Parathyroid adenoma (tissue), 2 donors: ENCODE measurements around the gene DSCAM.

Experiments used
- H2AFZ ChIP-seq: fragments of 300-600 bp; sonication (generic); one replicate; pipeline ENCODE4 v1.7.0; 2017; ENCODE audit warnings: antibody characterized with exemption, mild to moderate bottlenecking
- H3K27ac ChIP-seq: fragments of 300-600 bp; sonication (generic); one replicate; pipeline ENCODE4 v1.7.0; 2017
- H3K27me3 ChIP-seq: fragments of 300-600 bp; sonication (generic); one replicate; pipeline ENCODE4 v1.7.0; 2017; ENCODE audit warnings: low read length; ENCODE audit not compliant: control insufficient read depth, insufficient read depth
- H3K36me3 ChIP-seq: fragments of 300-600 bp; sonication (generic); one replicate; pipeline ENCODE4 v1.7.0; 2017; ENCODE audit warnings: low read length; ENCODE audit not compliant: control insufficient read depth, insufficient read depth
- H3K4me1 ChIP-seq: fragments of 300-600 bp; sonication (generic); one replicate; pipeline ENCODE4 v1.7.0; 2017; ENCODE audit warnings: control low read depth
- H3K4me2 ChIP-seq: fragments of 300-600 bp; sonication (generic); one replicate; pipeline ENCODE4 v1.7.0; 2017; ENCODE audit warnings: low read length
- H3K4me3 ChIP-seq: fragments of 300-600 bp; sonication (generic); one replicate; pipeline ENCODE4 v1.7.0; 2017; ENCODE audit warnings: low read depth, low read length
- H3K79me2 ChIP-seq: fragments of 300-600 bp; sonication (generic); one replicate; pipeline ENCODE4 v1.7.0; 2017; ENCODE audit warnings: control low read depth
- H3K9ac ChIP-seq: fragments of 300-600 bp; sonication (generic); one replicate; pipeline ENCODE4 v1.7.0; 2017; ENCODE audit warnings: mild to moderate bottlenecking
- H3K9me3 ChIP-seq: fragments of 300-600 bp; sonication (generic); one replicate; pipeline ENCODE4 v1.7.0; 2017; ENCODE audit warnings: low read length; ENCODE audit not compliant: control insufficient read depth
- TF ChIP-seq, protein P1 (sequence below): fragments of 300-600 bp; sonication (generic); IDR thresholded peaks from one replicate; pipeline ENCODE4 v1.7.0; 2017; ENCODE audit warnings: antibody characterized with exemption, mild to moderate bottlenecking
- donor health status: primary hyperparathyroidism.

DSCAM gene

GRCh38 chr21:40618191-40618973 is 228.6 kb downstream of the DSCAM start:
- TF ChIP-seq, protein P1, sequence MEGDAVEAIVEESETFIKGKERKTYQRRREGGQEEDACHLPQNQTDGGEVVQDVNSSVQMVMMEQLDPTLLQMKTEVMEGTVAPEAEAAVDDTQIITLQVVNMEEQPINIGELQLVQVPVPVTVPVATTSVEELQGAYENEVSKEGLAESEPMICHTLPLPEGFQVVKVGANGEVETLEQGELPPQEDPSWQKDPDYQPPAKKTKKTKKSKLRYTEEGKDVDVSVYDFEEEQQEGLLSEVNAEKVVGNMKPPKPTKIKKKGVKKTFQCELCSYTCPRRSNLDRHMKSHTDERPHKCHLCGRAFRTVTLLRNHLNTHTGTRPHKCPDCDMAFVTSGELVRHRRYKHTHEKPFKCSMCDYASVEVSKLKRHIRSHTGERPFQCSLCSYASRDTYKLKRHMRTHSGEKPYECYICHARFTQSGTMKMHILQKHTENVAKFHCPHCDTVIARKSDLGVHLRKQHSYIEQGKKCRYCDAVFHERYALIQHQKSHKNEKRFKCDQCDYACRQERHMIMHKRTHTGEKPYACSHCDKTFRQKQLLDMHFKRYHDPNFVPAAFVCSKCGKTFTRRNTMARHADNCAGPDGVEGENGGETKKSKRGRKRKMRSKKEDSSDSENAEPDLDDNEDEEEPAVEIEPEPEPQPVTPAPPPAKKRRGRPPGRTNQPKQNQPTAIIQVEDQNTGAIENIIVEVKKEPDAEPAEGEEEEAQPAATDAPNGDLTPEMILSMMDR = no peak
- Histone ChIP-seq H3K4me3 (no peak overlapping the region), H3K36me3 (no peaks in the 10 kb centered on the region), H3K79me2 (no peaks in the 10 kb centered on the region), H3K4me1 (no peaks in the 10 kb centered on the region), H3K4me2 (no peak overlapping the region), H3K9ac (no peak overlapping the region), H3K27me3 (no peaks in the 10 kb centered on the region), H3K27ac (no peak overlapping the region), H2AFZ (no peak overlapping the region), H3K9me3 (no peaks in the 10 kb centered on the region)

- TF ChIP-seq, protein P1 = no peak
- no peak overlapping the region for H3K4me2 ChIP-seq
- no peak overlapping the region for H3K4me3 ChIP-seq
- H3K27ac ChIP-seq = no peak overlapping the region
- H3K27me3 ChIP-seq = no peaks in the 10 kb centered on the region
- no peaks in the 10 kb centered on the region for H3K4me1 ChIP-seq
- H3K9ac ChIP-seq = no peak overlapping the region
- H3K9me3 ChIP-seq = no peaks in the 10 kb centered on the region
- H2AFZ ChIP-seq = no peak overlapping the region
- H3K79me2 ChIP-seq = no peaks in the 10 kb centered on the region
- H3K36me3 ChIP-seq = no peaks in the 10 kb centered on the region
These were observed 230.6 kb downstream of the DSCAM start for GRCh38 chr21:40616377-40616704.

DNA sequence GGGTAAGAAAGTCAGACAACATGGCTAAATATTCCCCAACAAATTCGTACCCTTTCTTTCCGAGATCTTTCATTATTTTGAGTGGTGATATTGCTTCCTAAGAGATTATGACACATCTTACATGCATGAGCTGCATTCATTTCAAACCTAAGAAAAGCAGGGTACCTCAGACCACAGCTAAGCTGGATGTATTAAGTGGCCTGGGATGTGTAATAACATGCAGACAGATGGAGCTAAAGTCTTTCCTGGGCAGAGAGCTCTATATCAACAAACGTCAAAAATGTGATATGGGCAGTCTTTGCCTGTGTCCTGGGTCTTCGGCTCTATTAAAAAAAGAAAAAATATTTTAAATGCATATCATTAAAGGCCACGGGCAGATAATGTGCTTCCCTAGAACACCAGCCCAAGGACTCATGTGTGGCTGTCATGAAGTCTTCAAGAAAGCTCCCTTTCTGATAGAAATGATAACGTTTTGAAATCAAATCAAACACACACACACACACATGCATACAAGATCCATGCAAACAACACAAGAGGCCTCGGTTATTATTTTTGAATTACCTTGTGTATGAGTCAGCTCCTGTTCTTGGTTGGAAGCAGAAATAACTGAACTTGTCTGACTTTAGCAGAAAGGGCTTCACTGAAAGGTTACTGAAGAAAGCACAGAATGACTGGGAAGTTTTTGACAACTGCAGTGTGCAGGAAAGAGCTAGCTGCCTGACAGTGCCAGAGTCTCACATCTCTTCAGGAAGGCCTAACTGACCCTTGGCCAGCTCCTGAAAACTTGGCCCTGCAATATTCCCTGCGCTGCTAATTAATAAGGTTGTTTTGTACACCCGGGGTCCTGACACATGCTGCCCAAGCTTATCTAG is 231.2 kb downstream of the DSCAM start:
- Histone ChIP-seq H3K27me3 (no peaks in the 10 kb centered on the region), H3K9ac (no peak overlapping the region), H3K79me2 (no peaks in the 10 kb centered on the region), H3K4me2 (no peak overlapping the region), H3K27ac (no peak overlapping the region), H3K4me3 (no peak overlapping the region), H3K4me1 (no peaks in the 10 kb centered on the region), H3K36me3 (no peaks in the 10 kb centered on the region), H2AFZ (no peak overlapping the region), H3K9me3 (no peaks in the 10 kb centered on the region)
- TF ChIP-seq, protein P1 = no peak

DNA sequence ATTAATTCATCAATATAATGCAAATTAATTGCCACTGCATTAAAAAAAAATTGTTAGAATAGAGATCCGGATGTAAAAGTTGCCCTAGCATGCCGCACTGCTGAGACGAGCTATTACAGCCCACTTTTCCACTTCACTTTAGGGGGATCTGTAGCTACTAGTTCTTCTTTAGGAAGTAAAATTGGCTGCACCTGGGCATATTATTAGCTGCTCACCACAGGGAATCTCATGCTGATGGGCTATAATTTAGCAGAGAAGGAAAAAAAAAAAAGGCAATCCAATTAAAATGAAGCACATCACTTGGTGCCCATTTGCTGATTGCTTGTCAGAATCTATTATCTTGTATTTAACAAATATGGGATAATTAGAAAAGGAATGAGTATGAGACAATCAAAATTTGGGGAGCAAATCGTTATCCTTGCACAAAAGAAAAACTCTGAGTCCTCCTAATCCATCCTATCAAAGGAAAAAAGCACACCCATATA is 233.4 kb downstream of the DSCAM start:
- H3K36me3 ChIP-seq = no peaks in the 10 kb centered on the region
- H3K27me3 ChIP-seq = no peaks in the 10 kb centered on the region

More for the DNA sequence above, 233.4 kb downstream of the DSCAM start:
- Histone ChIP-seq H3K9ac (no peak overlapping the region), H2AFZ (no peak overlapping the region), H3K27ac (no peak overlapping the region), H3K9me3 (no peaks in the 10 kb centered on the region), H3K79me2 (no peaks in the 10 kb centered on the region), H3K4me2 (no peak overlapping the region), H3K4me1 (no peaks in the 10 kb centered on the region), H3K4me3 (no peak overlapping the region)
- TF ChIP-seq, protein P1 = no peak
